ENCODE measurements around the gene CBR3.
"Not testable (repeated sequence)": the region's sequence is repeated elsewhere in the genome, so short reads cannot be mapped to it uniquely, and the experiment has no call there.

CBR3 gene

GRCh38 chr21:36122977-36123376 lies 11.9 kb upstream of the CBR3 start:
- Histone ChIP-seq H3K4me3 (ENCODE audit: low read depth in 1 of 2, low read length in 2 of 2) (no peak overlapping the region), H3K9me3 (ENCODE audit: control insufficient read depth in 1 of 2, low read length in 2 of 2) (no peaks in the 10 kb centered on the region), H3K27me3 (ENCODE audit: low read depth, low read length) (no peaks in the 10 kb centered on the region), H3K36me3 (ENCODE audit: control insufficient read depth in 1 of 2, insufficient read depth in 2 of 2, low read length in 2 of 2) (no peaks in the 10 kb centered on the region), H3K4me1 (ENCODE audit: control insufficient read depth in 1 of 2, insufficient read depth in 2 of 2, low read length in 2 of 2) (peaks cover 7 to 13% of the 10 kb centered on the region in 2 donors), H3K27ac (ENCODE audit: low read length) (no peak overlapping the region)

DNA sequence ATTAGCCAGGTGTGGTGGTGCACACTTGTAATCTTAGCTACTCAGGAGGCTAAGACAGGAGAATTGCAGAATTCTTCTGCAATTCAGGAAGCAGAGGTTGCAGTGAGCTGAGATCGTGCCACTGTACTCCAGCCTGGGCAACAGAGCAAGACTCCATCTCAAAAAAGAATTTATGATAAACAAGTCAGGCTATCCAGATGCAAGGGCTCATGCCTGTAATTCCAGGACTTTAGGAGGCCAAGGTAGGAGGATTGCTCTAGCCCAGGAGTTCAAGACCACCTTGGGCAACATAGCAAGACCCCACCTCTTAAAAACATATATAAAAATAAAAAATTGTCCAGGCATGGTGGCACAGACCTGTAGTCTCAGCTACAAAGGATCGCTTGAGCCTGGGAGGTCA lies 10.5 kb upstream of the CBR3 start:
- Histone ChIP-seq H3K9me3 (ENCODE audit: control insufficient read depth in 1 of 2, low read length in 2 of 2) (no peaks in the 10 kb centered on the region), H3K4me1 (ENCODE audit: control insufficient read depth in 1 of 2, insufficient read depth in 2 of 2, low read length in 2 of 2) (peaks cover 7 to 13% of the 10 kb centered on the region in 2 donors), H3K27me3 (ENCODE audit: low read depth, low read length) (no peaks in the 10 kb centered on the region), H3K27ac (ENCODE audit: low read length) (no peak overlapping the region), H3K4me3 (ENCODE audit: low read depth in 1 of 2, low read length in 2 of 2) (no peak overlapping the region), H3K36me3 (ENCODE audit: control insufficient read depth in 1 of 2, insufficient read depth in 2 of 2, low read length in 2 of 2) (no peaks in the 10 kb centered on the region)

- H3K36me3 ChIP-seq (ENCODE audit: control insufficient read depth in 1 of 2, insufficient read depth in 2 of 2, low read length in 2 of 2), result no peaks in the 10 kb centered on the region
- no peaks in the 10 kb centered on the region for H3K9me3 ChIP-seq (ENCODE audit: control insufficient read depth in 1 of 2, low read length in 2 of 2)
- no peak overlapping the region for H3K4me3 ChIP-seq (ENCODE audit: low read depth in 1 of 2, low read length in 2 of 2)
- H3K27ac ChIP-seq (ENCODE audit: low read length), result no peak overlapping the region
- no peaks in the 10 kb centered on the region for H3K27me3 ChIP-seq (ENCODE audit: low read depth, low read length)
- peaks cover 7 to 13% of the 10 kb centered on the region in 2 donors for H3K4me1 ChIP-seq (ENCODE audit: control insufficient read depth in 1 of 2, insufficient read depth in 2 of 2, low read length in 2 of 2)
Measured at GRCh38 chr21:36125512-36126207, 9.2 kb upstream of the CBR3 start.

GRCh38 chr21:36126208-36126565 lies 8.7 kb upstream of the CBR3 start:
- no peak overlapping the region for H3K4me3 ChIP-seq (ENCODE audit: low read depth in 1 of 2, low read length in 2 of 2)
- no peaks in the 10 kb centered on the region for H3K36me3 ChIP-seq (ENCODE audit: control insufficient read depth in 1 of 2, insufficient read depth in 2 of 2, low read length in 2 of 2)
- H3K4me1 ChIP-seq (ENCODE audit: control insufficient read depth in 1 of 2, insufficient read depth in 2 of 2, low read length in 2 of 2), result peaks cover 7 to 13% of the 10 kb centered on the region in 2 donors
- H3K9me3 ChIP-seq (ENCODE audit: control insufficient read depth in 1 of 2, low read length in 2 of 2), result no peaks in the 10 kb centered on the region
- no peak overlapping the region for H3K27ac ChIP-seq (ENCODE audit: low read length)
- no peaks in the 10 kb centered on the region for H3K27me3 ChIP-seq (ENCODE audit: low read depth, low read length)

DNA sequence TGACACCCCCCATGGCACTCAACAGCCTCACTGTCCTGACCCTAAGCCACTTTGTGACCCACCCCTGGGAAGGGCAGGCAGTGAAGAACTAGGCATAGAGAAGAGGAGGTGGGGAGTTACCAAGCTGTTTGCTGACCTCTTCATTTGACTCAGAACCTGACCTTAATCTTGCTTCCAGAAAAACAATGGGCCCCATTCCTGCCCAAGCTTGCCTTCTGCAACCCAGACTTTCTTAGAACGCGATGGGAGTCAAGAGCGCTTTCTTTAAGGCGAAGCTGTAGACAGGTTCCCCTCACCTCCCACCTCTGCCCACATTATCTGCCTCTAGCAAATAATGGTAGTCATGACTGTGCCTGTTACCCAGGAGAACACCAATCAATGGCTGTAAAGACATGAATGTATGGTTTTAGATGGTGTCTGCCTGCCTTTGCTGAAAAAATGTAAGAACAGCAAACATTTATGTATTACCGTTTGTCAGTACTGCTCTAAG lies 8.2 kb upstream of the CBR3 start:
- H3K36me3 ChIP-seq (ENCODE audit: control insufficient read depth in 1 of 2, insufficient read depth in 2 of 2, low read length in 2 of 2), result no peaks in the 10 kb centered on the region
- H3K9me3 ChIP-seq (ENCODE audit: control insufficient read depth in 1 of 2, low read length in 2 of 2), result no peaks in the 10 kb centered on the region
- no peak overlapping the region for H3K4me3 ChIP-seq (ENCODE audit: low read depth in 1 of 2, low read length in 2 of 2)
- no peak overlapping the region for H3K27ac ChIP-seq (ENCODE audit: low read length)
- peaks cover 7 to 13% of the 10 kb centered on the region in 2 donors for H3K4me1 ChIP-seq (ENCODE audit: control insufficient read depth in 1 of 2, insufficient read depth in 2 of 2, low read length in 2 of 2)
- H3K27me3 ChIP-seq (ENCODE audit: low read depth, low read length), result no peaks in the 10 kb centered on the region

- H3K27ac ChIP-seq (ENCODE audit: low read length), result no peak overlapping the region
- no peak overlapping the region for H3K4me3 ChIP-seq (ENCODE audit: low read depth in 1 of 2, low read length in 2 of 2)
- no peaks in the 10 kb centered on the region for H3K27me3 ChIP-seq (ENCODE audit: low read depth, low read length)
- no peaks in the 10 kb centered on the region for H3K36me3 ChIP-seq (ENCODE audit: control insufficient read depth in 1 of 2, insufficient read depth in 2 of 2, low read length in 2 of 2)
- H3K9me3 ChIP-seq (ENCODE audit: control insufficient read depth in 1 of 2, low read length in 2 of 2), result no peaks in the 10 kb centered on the region
- H3K4me1 ChIP-seq (ENCODE audit: control insufficient read depth in 1 of 2, insufficient read depth in 2 of 2, low read length in 2 of 2), result peaks cover 7 to 13% of the 10 kb centered on the region in 2 donors
Measured at GRCh38 chr21:36127250-36127904, 7.5 kb upstream of the CBR3 start.

DNA sequence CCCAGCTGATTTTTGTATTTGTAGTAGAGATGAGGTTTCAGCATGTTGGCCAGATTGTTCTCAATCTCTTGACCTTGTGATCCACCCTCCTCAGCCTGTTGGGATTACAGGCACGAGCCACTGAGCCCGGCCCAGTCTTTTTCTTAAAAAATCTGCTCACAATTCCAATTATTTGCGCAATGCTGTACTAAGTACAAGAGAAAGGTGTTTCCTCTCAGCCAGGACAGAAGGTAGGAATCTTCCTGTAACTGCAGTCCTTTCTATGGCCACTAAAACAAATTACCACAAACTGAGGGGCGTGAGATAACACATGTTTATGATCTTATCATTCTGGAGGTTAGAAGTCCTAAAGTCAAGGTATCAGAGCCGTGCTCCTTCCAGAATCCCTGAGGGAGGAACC lies 6.9 kb upstream of the CBR3 start:
- Histone ChIP-seq H3K4me3 (ENCODE audit: low read depth in 1 of 2, low read length in 2 of 2) (no peak overlapping the region), H3K4me1 (ENCODE audit: control insufficient read depth in 1 of 2, insufficient read depth in 2 of 2, low read length in 2 of 2) (peaks cover 7 to 13% of the 10 kb centered on the region in 2 donors), H3K27me3 (ENCODE audit: low read depth, low read length) (no peaks in the 10 kb centered on the region), H3K27ac (ENCODE audit: low read length) (no peak overlapping the region), H3K36me3 (ENCODE audit: control insufficient read depth in 1 of 2, insufficient read depth in 2 of 2, low read length in 2 of 2) (no peaks in the 10 kb centered on the region), H3K9me3 (ENCODE audit: control insufficient read depth in 1 of 2, low read length in 2 of 2) (no peaks in the 10 kb centered on the region)

GRCh38 chr21:36129219-36129618 lies 5.7 kb upstream of the CBR3 start:
- Histone ChIP-seq H3K4me3 (ENCODE audit: low read depth in 1 of 2, low read length in 2 of 2) (no peak overlapping the region), H3K27me3 (ENCODE audit: low read depth, low read length) (no peaks in the 10 kb centered on the region), H3K4me1 (ENCODE audit: control insufficient read depth in 1 of 2, insufficient read depth in 2 of 2, low read length in 2 of 2) (peaks cover 9 to 16% of the 10 kb centered on the region in 2 donors), H3K27ac (ENCODE audit: low read length) (no peak overlapping the region), H3K9me3 (ENCODE audit: control insufficient read depth in 1 of 2, low read length in 2 of 2) (no peaks in the 10 kb centered on the region), H3K36me3 (ENCODE audit: control insufficient read depth in 1 of 2, insufficient read depth in 2 of 2, low read length in 2 of 2) (no peaks in the 10 kb centered on the region)

GRCh38 chr21:36130414-36130762 lies 4.5 kb upstream of the CBR3 start:
- H3K4me1 ChIP-seq (ENCODE audit: control insufficient read depth in 1 of 2, insufficient read depth in 2 of 2, low read length in 2 of 2), result peaks cover 14% of the 10 kb centered on the region in 2 donors
- not testable (repeated sequence) for H3K27me3 ChIP-seq (ENCODE audit: low read depth, low read length); H3K9me3 ChIP-seq (ENCODE audit: control insufficient read depth in 1 of 2, low read length in 2 of 2); H3K27ac ChIP-seq (ENCODE audit: low read length); H3K36me3 ChIP-seq (ENCODE audit: control insufficient read depth in 1 of 2, insufficient read depth in 2 of 2, low read length in 2 of 2)
- H3K4me3 ChIP-seq (ENCODE audit: low read depth in 1 of 2, low read length in 2 of 2), result peak overlapping the region in 1 of 2 donors; percentile 24

GRCh38 chr21:36130839-36131238 lies 4.0 kb upstream of the CBR3 start:
- H3K4me3 ChIP-seq (ENCODE audit: low read depth in 1 of 2, low read length in 2 of 2); H3K27ac ChIP-seq (ENCODE audit: low read length): not testable (repeated sequence)

DNA sequence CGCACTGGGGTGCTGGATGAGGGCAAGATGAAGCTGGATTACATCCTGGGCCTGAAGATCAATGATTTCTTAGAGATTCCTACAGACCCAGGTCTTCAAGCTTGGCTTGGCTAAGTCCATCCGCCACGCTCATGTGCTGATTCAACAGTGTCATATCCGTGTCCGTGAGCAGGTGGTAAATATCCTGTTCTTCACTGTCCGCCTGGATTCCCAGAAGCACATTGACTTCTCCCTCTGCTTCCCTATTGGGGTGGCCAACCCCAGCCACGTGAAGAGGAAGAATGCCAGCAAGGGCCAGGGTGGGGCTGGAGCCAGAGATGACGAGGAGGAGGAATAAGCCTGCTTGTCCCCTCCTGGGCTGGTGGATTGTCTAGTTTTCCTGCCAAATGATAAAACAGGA lies 2.2 kb upstream of the CBR3 start:
- Histone ChIP-seq H3K36me3 (ENCODE audit: control insufficient read depth in 1 of 2, insufficient read depth in 2 of 2, low read length in 2 of 2) (no peaks in the 10 kb centered on the region), H3K4me3 (ENCODE audit: low read depth in 1 of 2, low read length in 2 of 2) (no peak overlapping the region), H3K27ac (ENCODE audit: low read length) (no peak overlapping the region), H3K27me3 (ENCODE audit: low read depth, low read length) (no peaks in the 10 kb centered on the region), H3K4me1 (ENCODE audit: control insufficient read depth in 1 of 2, insufficient read depth in 2 of 2, low read length in 2 of 2) (peaks cover 7 to 11% of the 10 kb centered on the region in 2 donors), H3K9me3 (ENCODE audit: control insufficient read depth in 1 of 2, low read length in 2 of 2) (no peaks in the 10 kb centered on the region)

More at GRCh38 chr21:36130839-36131238, 4.0 kb upstream of the CBR3 start:
- peaks cover 9 to 12% of the 10 kb centered on the region in 2 donors for H3K4me1 ChIP-seq (ENCODE audit: control insufficient read depth in 1 of 2, insufficient read depth in 2 of 2, low read length in 2 of 2)
- not testable (repeated sequence) for H3K36me3 ChIP-seq (ENCODE audit: control insufficient read depth in 1 of 2, insufficient read depth in 2 of 2, low read length in 2 of 2); H3K9me3 ChIP-seq (ENCODE audit: control insufficient read depth in 1 of 2, low read length in 2 of 2); H3K27me3 ChIP-seq (ENCODE audit: low read depth, low read length)

Data from muscle layer of duodenum (tissue), 2 donors.